GM12873 (cell line): ENCODE data around the gene ENTPD7.

ENCODE experiments used
- CTCF ChIP-seq: IDR thresholded peaks from 2 replicates; pipeline ENCODE4 v1.5.1; 2012; ENCODE audit warnings: low read depth, mild to moderate bottlenecking, moderate library complexity, low read length, control low read depth; ENCODE audit not compliant: insufficient read depth; ENCODE audit errors: missing control alignments

Gene ENTPD7

GRCh38 chr10:99740933-99741559 lies 81.7 kb downstream of the ENTPD7 start:
- no peak for TF ChIP-seq CTCF

- no peak for TF ChIP-seq CTCF
Measured at GRCh38 chr10:99742254-99742653, 82.9 kb downstream of the ENTPD7 start.

- TF ChIP-seq CTCF, result no peak
Measured at GRCh38 chr10:99742701-99743100, 83.4 kb downstream of the ENTPD7 start.

DNA sequence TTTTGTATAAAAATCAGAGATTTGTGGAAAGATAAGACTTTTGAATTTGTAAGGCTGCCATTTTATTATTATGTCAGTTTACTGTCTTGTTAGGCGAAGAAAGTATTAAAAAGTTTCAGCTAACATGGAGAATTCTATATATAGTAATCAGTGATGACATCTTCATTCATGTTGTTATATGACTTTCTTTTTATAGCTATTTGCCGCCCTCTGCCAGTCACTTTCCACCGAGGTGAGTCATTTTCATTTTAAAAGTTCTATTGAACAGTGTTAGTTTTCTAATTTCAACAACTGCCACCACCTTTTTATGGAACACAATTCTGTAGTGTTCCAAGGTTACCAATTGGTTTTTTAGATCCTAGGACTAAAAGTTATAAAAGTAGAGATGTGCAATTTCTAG lies 84.5 kb downstream of the ENTPD7 start:
- no peak for TF ChIP-seq CTCF

- TF ChIP-seq CTCF, result no peak
Measured at GRCh38 chr10:99748823-99749451, 89.6 kb downstream of the ENTPD7 start.

- no peak for TF ChIP-seq CTCF
Measured at GRCh38 chr10:99750641-99751040, 91.3 kb downstream of the ENTPD7 start.

GRCh38 chr10:99754670-99755069 lies 95.4 kb downstream of the ENTPD7 start:
- TF ChIP-seq CTCF, result no peak
